GM12892 (cell line): ENCODE results near the gene COL15A1.

Experiments used
- POLR2A ChIP-seq: IDR thresholded peaks from 2 replicates; pipeline ENCODE4 v1.6.1; 2011; ENCODE audit warnings: low read depth, low read length, control low read depth
- POLR2AphosphoS5 ChIP-seq: IDR thresholded peaks from 2 replicates; pipeline ENCODE4 v1.6.1; 2011; ENCODE audit warnings: low read depth, low read length, control low read depth
- TAF1 ChIP-seq: IDR thresholded peaks from 2 replicates; pipeline ENCODE4 v1.6.1; 2011; ENCODE audit warnings: low read depth, mild to moderate bottlenecking, control low read depth, low read length, borderline replicate concordance

GRCh38 chr9:99005651-99006050 is 61.9 kb downstream of the COL15A1 start:
- TF ChIP-seq POLR2AphosphoS5 = no peak
- no peak for TF ChIP-seq TAF1
- TF ChIP-seq POLR2A = no peak
